ENCODE data around the gene FRMD4A.

Gene FRMD4A

DNA sequence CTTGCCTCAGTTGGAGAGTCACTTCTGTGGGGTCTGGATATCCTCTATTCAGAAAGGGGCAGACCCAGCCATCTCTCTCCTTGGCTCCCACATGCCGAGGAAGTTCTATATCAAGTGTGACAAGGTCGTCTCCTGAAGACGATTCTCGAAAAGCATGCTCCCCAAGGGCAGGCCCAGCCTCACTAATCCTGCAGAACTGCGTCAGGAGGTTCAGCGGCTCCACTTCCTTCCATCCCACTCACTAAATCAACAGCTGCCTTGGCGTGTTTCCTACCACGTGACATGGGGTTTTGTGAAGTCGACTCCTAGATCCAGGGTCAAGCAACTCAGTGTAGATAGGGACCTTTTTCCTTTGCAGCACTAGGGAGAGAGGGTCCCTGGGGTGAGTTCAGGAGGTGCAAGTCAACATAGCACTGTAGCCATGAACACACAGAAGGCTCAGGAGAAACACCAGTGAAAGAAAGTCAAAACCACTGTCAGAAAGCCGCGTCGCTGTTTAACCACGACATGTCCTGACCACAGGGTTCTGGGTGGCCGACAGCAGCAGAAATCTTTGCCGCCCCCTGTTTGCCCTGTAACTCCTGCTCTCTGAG, 587.5 kb downstream of the FRMD4A start:
- DNase-seq (ENCODE audit: low spot score), result no peak

DNA sequence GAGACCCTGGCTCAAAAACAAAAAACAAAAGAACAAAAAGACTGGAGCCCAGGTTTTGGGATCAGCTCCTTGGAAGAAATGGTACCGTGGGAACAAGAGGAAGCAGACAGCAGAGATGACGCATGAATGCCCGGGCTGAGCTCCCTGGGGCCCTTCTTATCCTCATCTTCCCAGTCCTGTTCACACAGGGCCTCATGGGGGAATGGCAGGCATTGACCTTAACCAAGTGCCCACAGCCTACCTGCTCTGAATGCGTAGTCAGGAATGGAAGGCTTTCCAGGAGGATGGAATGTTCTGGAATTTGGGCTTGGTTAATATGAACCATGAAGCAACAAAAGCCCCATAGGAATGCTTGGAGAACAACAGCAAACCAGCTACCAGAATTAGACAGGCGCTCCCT, 589.3 kb downstream of the FRMD4A start:
- no peak for DNase-seq (ENCODE audit: low spot score)

DNA sequence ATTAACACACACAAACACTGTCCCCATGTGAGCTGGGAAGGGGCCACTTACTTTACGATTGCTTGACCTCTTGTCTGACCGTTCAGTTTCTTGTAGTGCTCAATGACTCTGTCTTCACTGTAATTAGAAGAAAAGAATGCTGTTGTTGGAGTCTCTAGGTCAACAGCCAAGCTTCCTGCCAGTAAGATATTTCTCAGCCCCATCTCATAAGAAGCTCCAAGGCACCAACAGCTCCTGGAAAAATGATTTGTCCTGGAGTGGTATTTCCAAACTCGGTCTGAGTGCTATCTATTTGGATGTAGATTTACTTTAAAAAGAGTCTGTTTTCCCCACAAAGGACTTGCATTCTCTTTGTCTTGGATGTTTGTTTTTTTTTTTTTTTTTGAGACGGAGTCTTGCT, 590.3 kb downstream of the FRMD4A start:
- no peak for DNase-seq (ENCODE audit: low spot score)

DNA sequence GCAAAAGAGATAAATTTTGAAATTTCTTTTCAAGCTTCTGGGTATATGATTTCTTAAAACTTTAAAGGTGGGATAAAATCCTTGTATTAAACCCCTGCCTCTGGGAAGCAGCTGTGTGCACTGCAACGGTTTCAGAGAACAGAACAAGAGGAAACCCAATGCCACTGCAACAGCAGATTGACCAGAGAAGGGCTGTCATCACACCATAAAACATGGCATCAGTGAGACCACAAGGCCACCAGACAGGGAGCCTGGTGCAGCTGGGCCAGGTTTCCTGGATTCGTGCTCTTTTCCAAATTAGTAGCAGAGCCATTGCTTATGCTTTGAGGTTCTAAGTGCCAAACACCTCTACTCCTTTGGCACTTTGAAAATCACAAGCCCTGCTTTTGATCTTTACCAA, 591.5 kb downstream of the FRMD4A start:
- no peak for DNase-seq (ENCODE audit: low spot score)

DNA sequence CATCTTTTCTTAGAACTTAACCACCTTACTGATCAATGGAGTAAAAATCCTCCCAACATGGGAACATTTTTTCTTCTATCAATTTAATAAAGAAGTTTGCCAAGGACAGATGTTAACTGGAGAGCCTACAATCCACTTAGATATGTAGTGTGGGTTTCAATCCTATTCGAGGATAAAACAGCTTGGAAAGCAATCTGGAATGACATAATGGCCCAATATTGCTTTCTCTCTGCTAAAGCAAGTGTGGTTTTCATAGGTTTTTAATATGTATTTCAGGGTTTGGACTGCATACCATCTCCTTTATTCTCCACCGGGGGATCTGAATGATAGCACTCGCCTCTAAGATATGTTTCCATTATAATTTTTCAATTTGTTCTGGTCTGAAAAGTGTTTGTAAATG, 594.2 kb downstream of the FRMD4A start:
- no peak for DNase-seq (ENCODE audit: low spot score)

DNA sequence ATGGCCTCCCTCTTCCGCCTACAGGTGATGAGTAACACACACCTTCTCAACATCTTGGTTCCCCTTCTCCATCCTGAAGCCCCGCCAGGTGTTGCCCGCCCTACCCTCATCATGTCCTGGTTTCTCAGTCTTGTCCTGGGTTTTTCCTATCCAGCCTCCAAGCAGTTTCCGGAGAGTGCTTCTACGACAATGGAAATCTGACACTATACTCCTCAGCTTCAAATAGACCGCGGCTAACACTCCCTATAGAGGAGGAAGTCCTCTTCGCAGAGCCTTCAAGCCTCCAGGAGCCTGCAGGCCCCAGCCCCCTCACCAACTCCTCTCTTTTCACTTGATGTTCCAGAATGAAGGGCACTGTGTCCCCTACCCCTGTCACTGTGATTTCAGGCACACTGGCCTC, 596.6 kb downstream of the FRMD4A start:
- no peak for DNase-seq (ENCODE audit: low spot score)

DNA sequence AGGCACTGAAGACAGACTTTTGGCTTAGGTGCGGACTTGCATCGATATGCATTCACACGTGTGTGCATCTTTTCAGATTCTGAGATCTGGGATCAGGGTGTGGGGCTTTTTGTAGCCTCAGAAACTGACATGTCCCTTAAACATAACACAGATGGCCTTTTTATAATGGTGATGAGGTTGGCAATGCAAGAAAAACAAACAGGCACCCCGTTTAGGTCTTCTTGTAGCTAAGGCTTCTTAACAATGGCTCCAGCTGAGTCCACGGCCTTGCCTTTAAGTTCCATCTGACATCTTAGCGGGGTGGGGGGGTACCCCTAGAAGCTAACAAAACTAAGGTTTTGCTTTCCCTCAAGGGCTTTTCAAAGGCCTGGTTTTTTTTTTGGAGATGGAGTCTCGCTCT, 597.7 kb downstream of the FRMD4A start:
- no peak for DNase-seq (ENCODE audit: low spot score)

DNA sequence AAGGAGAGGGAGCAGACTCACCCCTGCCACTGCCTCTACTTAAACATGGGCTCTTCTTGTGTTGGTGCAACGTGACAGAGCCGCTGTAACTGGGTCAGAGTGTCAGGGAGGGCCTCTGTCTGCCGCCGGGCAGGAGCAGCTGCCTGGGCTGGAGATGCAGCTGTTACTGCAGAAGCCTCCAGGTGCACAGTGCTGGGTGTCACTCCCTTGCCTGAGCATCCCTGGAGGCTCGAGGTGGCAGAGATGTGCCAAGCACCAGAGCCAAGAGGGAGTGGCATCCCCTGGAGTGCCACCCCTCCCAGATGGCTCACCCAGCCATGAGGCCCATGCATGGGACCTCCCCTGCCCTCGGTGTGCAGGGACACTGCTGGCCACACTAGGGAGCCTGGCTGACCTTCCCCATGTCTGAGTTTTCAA, 598.3 kb downstream of the FRMD4A start:
- no peak for DNase-seq (ENCODE audit: low spot score)

DNA sequence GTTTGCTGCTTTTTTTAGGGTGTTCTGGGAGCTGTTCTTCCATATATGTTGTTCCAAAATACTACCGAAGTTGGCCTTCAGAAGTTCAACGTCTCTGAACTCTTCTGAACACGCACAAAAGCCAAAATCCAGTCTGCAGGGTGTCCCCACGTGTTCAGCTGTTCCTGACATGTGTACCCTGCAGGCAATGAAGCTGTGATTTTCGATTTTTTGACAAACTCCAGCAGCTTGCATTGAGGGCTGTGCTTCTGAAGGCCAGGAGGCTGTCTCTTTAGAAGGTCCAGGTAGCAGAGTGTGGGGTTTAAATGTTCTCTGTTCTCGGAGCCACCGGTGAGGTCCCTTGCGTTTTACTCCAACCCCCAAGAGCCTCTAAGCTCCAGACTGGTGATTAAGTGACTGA, 598.9 kb downstream of the FRMD4A start:
- DNase-seq (ENCODE audit: low spot score), result no peak

DNA sequence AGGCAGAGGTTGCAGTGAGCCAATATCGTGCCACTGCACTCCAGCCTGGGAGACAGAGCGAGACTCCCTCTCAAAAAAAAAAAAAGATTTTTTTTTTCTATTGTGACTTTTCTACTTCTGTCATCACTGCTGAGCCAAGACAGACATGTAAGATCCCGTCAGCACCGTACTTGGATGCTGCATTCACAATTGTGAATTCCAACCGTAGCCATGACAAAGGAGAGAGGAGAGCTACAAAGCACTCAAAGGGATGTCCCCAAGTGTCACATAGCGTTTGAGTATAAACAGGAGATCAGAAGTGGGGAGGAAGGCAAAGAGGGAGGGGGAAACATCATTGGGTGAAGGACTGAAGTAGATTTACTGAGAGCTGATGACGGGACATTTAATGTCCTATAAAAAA, 599.8 kb downstream of the FRMD4A start:
- no peak for DNase-seq (ENCODE audit: low spot score)

DNA sequence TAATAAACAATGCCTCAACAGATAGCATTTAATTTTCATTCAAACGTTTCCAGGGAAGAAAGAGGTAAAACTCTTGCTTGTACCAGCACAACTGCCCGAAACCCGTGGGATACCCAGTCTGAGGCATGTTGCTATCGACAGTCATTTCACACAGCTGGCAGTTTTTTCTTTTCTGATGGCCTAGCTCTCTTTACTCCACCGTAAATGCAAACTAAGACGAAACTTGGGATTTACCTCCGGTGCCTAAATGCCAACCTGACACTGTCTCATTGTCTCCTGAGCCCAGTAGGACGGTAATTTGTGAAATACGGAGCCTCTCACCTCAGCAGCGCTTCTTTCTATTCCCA, 600.4 kb downstream of the FRMD4A start:
- no peak for DNase-seq (ENCODE audit: low spot score)

DNA sequence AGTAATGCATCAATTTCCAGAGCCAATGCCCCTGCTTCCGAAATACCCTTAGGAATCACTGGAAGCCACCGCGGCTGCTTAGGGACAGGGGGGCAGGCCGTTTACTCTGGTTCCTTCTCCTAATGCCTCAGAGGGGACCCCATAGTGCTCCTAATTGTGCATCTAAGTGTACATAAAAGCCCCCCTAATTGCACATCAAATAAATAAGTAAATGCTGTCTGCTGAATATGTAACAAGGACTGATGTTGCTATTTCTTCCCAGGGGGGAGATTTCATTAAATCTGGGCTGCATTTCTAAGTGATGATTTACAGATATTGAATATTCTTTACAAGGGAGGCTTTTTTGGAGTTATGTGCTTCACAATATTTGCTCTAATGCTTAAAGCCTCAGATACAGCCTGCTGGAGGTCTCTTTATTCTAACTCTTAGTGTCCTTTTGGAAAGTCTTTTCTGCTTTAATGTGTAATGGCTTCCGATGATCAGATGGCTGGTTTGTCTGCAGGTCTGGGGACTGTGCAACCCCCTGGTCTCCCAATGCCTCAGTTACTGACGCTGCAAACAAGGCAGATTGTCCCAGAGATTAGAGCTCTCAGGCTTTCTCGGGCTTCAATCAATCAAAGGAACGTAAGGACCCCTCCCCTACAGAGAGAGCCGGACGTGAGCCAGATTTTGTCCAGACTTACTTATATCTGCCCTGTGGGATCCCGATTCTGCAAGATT, 601.0 kb downstream of the FRMD4A start:
- DNase-seq (ENCODE audit: low spot score), result no peak

DNA sequence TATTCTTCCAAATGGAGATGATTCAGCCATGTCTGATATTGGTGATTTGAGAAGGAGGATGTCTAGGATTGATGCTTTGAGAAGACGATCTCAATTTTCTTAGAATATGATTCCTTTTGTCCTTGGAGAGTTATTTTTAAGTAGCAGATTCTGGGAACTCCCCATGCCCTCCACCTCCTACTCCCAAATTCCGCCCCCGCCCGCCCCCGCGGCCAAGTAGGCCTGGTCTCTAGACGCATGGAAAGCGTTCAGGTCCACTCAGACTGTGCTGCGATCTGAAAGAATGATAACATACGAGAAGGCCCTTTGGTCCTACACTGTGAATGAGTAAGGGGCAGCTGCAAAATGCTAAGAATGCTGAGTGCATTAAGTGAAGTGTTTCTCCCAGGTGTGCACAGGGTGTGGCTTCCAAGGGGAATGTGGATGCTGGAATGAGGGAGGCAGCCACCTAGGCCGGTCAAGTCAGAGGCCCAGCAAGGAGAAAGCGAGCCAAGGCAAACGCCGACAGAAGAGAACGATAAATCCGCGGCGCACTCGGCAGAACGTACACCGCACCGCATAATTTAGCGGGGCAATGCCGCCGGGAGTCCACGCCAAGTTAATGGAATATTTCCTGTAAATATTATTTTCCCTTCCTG, 601.7 kb downstream of the FRMD4A start:
- DNase-seq (ENCODE audit: low spot score), result no peak

DNA sequence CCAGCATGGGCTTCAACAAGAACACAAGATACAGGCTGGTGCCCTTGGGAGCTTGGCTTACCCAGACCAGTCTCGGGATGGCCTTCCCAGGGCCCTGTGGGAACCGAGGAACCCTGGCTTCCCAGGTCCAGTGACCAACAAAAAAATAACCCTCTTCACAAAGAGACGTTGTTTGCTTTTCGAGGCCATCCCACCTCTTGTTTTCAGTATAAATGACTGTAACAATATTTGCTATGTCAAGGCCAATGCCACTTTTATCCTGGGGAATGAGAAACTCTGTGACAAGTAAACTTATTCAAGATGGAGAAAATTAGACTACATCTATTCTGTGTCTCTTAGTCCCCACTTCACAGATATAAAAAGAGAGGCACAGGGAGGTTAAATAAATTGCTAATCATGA, 605.1 kb downstream of the FRMD4A start:
- DNase-seq (ENCODE audit: low spot score), result no peak

DNA sequence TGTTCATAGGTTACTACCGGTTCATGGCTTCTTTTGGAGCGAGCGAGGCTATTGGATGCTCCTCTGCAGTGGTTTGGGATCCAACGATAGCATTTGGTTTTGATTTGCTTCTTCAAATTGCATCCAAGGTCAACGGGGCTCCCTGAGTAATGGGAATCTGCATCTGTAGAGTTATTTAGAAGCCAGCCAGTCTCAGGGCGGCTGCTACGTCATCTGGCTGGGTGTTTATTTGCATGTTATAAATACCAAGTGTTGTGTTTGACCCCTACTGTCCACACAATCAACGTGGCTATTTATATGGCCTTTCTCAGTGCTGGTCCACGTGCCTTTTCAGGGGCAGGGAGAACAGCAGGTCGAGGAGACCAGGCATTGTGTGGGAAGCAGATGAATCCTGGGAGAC, 606.2 kb downstream of the FRMD4A start:
- peak; percentile 30 for DNase-seq (ENCODE audit: low spot score)

DNA sequence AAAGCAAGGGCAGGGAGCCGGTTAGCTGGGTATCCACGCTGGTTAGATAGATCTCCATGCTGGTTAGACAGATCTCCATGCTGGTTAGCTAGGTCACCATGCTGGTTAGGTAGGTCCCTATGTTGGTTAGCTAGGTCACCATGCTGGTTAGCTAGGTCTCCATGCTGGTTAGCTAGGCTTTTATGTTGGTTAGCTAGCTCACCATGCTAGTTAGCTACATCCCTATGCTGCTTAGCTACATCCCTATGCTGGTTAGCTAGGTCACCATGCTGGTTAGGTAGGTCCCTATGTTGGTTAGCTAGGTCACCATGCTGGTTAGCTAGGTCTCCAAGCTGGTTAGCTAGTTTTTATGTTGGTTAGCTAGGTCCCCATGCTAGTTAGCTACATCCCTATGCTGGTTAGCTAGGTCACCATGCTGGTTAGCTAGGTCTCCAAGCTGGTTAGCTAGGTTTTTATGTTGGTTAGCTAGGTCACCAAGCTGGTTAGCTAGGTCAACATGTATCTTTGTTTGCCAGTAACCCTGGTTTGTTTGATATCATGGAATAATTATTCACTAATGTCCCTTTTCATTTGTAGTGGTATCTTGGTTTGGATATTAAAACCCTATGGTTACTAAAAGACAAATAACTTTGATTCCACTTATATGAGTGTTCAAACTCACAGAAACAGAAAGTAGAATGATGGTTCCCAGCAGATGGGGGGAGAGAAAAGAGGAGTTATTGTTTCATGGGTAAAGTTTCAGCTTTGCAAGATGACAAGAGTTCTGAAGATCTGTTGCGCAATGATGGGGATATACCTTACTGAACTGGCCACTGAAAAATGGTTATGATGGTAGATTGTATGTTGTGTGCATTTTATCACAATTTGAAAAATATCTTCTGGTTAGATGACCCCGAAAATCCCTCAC, 607.7 kb downstream of the FRMD4A start:
- no peak for DNase-seq (ENCODE audit: low spot score)

DNA sequence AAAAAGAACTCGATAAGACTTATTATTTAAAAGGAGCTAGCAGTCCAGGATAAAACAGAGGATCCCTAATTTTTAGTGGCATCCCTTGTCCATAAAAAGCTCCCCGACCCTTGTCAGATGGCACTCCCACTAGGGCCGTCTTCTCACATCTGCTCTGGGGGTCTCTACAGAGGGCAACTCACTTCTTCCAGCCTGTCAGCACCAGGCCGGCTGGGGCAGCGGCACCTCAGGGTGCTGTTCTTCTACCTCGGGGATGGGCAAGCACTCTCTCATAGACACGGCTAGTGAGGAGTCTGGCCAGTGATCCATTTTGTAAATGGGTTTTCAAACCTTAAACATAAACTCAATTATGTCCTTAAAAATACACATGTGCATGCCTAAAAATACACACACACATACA, 609.2 kb downstream of the FRMD4A start:
- no peak for DNase-seq (ENCODE audit: low spot score)

DNA sequence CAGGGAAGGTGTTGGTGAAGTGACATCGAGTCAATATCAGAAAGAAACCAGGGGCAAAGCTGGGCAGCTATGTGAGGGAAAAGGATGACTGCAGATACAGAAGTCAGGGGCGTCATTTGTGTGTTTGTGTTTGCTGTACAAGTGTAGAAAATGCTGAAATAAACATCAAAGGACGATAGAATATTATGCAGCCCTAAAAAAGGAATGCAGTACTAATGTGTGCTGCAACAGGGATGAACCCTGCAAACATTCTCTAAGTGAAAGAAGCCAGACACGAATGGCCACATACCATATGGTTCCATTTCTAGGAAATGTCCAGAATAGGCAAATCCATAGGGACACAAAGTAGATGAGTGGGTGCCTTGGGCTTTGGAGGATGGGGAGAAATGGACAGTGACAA, 610.0 kb downstream of the FRMD4A start:
- no peak for DNase-seq (ENCODE audit: low spot score)

DNA sequence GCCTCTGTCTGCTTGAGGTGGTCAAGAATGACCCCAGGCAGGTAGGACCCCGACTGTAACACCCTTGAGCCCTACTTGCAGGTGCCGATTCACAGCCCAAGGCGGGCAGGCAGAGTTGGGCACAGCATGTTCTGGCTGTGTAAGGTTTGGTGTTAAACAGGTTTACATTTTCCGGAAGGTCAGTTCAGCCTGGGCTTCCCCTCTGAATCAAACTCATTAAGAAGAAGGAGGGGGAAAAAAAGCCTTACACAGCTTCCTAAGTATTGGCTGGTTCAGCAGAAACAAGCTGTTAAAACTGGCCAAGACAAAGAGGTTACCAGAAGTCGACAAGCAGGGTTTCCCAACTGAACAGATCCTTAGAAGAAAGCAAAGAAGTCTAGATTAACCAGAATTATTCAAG, 611.3 kb downstream of the FRMD4A start:
- DNase-seq (ENCODE audit: low spot score), result no peak

DNA sequence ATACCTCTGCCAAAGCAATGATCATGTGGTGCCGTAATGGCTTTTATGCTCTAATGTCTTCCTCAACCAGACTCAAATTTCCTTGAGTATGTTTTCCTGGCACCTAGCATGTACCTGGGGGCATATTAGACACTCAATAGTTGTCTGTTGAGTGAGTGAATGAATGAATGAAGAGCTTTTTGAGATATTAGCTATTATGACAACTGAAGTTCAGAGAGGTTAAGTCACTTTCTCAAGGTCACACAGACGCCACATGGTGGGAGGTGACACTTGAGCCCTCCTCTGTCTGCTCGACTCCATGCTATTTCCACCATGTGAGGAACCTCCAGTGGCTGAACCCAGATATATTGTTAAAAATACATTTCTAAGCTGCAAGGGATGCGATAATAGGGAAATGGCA, 611.9 kb downstream of the FRMD4A start:
- DNase-seq (ENCODE audit: low spot score), result no peak

DNA sequence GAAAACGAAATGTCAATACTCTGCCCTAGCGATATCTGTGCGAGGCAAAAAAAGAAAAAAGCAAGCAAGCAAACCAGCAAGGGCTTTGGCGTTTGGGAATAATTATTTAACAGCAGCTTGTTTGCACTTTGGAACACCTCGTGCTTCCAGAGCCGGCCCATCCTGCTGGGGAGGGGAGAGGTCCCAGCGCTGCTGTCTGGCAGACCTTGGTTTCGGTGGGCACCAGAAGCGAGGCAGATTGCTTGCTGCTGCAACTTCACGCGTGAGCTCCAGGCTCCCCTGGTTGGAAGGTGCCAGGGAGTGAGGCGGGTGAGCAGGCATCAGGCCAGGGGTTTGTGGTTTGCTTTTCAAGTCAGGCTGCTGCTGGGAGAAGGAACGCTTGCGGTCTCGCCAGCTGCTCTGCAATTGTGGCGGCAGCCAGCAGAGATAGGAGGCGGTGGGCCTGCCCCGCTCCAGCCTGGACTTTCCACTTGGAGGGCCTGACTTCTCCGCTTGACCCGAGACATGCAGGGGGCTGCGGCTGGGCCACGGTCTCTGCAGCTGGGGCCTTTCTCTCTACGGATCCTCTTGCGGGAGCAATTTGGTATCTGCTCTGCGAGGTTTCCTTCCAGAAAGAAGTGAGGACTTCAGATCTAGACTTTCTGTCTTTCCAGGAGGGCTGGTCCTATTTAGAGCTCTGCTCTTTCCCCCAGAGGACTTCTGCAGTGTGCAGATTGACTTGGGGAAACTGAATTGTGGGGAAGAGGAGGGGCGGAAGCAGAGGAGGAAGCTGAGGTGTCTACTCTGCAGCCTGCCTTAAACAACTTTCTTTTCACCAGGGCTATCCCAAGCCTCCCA, 612.6 kb downstream of the FRMD4A start:
- DNase-seq (ENCODE audit: low spot score), result peak; percentile 61

DNA sequence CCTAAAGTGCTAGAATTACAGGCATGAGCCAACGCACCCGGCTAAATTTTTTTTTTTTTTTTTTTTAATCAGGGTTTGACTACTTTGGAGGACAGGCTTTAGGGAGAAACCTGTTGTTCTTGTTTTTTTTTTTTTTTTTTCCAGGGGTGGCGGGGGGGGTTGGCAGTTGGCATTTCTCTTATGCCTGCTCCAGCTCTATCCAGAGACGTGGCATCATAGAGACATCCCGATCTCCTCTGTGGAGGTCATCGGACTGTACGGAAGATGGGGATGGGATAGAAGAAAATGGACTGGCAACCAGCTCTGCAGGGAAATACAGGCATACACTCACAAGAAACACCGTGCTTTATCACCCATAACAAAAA, 613.2 kb downstream of the FRMD4A start:
- DNase-seq (ENCODE audit: low spot score), result peak; percentile 32

Measured in HuH-7 (cell line).